ENCODE measurements around the gene RNH1. TPM values are rescaled to one million over a fixed set of nuclear protein-coding genes. Genes with fewer than 3 reads are reported as not detected.

Gene RNH1
- total RNA-seq, 1 experiment from 2014 or later = 345 TPM

DNA sequence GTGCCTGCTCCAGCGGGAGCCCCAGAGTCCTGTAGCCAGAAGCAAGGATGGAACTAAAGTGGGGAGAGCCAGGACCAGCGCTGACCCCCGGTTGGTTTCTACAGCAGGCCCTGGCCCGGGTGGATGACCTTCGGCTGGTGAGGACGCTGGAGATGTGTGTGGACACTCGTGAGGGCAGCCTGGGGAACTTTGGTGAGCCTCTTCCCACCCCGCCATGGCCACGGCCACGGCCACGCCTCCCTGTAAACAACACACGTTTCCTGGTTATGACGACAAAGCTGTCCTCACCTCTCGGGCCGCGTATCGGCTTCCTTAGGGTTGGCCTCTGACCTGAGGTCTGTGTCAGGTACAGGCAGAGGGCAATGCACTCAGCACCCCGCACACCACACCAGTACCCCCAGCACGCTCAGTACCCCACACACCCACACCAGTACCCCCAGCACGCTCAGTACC is 34.4 kb upstream of the RNH1 start:
- ATAC-seq (no peak), DNase-seq (ENCODE audit: low read depth, low spot score) (no peak)
- intact Hi-C loops (cut with micrococcal nuclease; ENCODE audit: unreplicated experiment) = no loop called here
- H3K36me3 ChIP-seq (ENCODE audit: control insufficient read depth, insufficient read depth, low read length) = no peaks in the 10 kb centered on the region
- no peaks in the 10 kb centered on the region for H3K9me3 ChIP-seq (ENCODE audit: control insufficient read depth, insufficient read depth, low read depth, low read length)
- H3K4me3 ChIP-seq (ENCODE audit: low read depth in 2 of 2, low read length in 2 of 2) = no peak overlapping the region
- ChIA-PET POLR2A (no interaction called here), CTCF (no interaction called here)
- BruUV-seq (replicated peaks) = no TSS peak
- in situ Hi-C loops (cut with HindIII; ENCODE audit: low pct_unique_long_range_greater_than_20kb, low sequenced_read_pairs) = no loop called here
- H3K27me3 ChIP-seq (ENCODE audit: control insufficient read depth, insufficient read depth, low read length) = no peaks in the 10 kb centered on the region
- TF ChIP-seq POLR2AphosphoS5 (IDR thresholded peaks at IDR 0.05; ENCODE audit: low read depth, low read length) (no peak), SIN3A (IDR thresholded peaks at IDR 0.05; ENCODE audit: borderline replicate concordance, insufficient read depth, low read depth, low read length) (no peak), TCF7L2 (IDR thresholded peaks at IDR 0.05; ENCODE audit: low read depth, low read length) (no peak)
- TF ChIP-seq, protein P1, sequence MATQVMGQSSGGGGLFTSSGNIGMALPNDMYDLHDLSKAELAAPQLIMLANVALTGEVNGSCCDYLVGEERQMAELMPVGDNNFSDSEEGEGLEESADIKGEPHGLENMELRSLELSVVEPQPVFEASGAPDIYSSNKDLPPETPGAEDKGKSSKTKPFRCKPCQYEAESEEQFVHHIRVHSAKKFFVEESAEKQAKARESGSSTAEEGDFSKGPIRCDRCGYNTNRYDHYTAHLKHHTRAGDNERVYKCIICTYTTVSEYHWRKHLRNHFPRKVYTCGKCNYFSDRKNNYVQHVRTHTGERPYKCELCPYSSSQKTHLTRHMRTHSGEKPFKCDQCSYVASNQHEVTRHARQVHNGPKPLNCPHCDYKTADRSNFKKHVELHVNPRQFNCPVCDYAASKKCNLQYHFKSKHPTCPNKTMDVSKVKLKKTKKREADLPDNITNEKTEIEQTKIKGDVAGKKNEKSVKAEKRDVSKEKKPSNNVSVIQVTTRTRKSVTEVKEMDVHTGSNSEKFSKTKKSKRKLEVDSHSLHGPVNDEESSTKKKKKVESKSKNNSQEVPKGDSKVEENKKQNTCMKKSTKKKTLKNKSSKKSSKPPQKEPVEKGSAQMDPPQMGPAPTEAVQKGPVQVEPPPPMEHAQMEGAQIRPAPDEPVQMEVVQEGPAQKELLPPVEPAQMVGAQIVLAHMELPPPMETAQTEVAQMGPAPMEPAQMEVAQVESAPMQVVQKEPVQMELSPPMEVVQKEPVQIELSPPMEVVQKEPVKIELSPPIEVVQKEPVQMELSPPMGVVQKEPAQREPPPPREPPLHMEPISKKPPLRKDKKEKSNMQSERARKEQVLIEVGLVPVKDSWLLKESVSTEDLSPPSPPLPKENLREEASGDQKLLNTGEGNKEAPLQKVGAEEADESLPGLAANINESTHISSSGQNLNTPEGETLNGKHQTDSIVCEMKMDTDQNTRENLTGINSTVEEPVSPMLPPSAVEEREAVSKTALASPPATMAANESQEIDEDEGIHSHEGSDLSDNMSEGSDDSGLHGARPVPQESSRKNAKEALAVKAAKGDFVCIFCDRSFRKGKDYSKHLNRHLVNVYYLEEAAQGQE (IDR thresholded peaks at IDR 0.05; ENCODE audit: insufficient read depth in 1 of 2, low read depth in 2 of 2, low read length in 1 of 2) = no peak
- TF ChIP-seq, protein P2, sequence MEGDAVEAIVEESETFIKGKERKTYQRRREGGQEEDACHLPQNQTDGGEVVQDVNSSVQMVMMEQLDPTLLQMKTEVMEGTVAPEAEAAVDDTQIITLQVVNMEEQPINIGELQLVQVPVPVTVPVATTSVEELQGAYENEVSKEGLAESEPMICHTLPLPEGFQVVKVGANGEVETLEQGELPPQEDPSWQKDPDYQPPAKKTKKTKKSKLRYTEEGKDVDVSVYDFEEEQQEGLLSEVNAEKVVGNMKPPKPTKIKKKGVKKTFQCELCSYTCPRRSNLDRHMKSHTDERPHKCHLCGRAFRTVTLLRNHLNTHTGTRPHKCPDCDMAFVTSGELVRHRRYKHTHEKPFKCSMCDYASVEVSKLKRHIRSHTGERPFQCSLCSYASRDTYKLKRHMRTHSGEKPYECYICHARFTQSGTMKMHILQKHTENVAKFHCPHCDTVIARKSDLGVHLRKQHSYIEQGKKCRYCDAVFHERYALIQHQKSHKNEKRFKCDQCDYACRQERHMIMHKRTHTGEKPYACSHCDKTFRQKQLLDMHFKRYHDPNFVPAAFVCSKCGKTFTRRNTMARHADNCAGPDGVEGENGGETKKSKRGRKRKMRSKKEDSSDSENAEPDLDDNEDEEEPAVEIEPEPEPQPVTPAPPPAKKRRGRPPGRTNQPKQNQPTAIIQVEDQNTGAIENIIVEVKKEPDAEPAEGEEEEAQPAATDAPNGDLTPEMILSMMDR (IDR thresholded peaks at IDR 0.05) = no peak
- peaks cover 15% of the 10 kb centered on the region for H3K4me1 ChIP-seq (ENCODE audit: control insufficient read depth, insufficient read depth, low read length)
- H3K27ac ChIP-seq (ENCODE audit: low read length) = no peak overlapping the region

DNA sequence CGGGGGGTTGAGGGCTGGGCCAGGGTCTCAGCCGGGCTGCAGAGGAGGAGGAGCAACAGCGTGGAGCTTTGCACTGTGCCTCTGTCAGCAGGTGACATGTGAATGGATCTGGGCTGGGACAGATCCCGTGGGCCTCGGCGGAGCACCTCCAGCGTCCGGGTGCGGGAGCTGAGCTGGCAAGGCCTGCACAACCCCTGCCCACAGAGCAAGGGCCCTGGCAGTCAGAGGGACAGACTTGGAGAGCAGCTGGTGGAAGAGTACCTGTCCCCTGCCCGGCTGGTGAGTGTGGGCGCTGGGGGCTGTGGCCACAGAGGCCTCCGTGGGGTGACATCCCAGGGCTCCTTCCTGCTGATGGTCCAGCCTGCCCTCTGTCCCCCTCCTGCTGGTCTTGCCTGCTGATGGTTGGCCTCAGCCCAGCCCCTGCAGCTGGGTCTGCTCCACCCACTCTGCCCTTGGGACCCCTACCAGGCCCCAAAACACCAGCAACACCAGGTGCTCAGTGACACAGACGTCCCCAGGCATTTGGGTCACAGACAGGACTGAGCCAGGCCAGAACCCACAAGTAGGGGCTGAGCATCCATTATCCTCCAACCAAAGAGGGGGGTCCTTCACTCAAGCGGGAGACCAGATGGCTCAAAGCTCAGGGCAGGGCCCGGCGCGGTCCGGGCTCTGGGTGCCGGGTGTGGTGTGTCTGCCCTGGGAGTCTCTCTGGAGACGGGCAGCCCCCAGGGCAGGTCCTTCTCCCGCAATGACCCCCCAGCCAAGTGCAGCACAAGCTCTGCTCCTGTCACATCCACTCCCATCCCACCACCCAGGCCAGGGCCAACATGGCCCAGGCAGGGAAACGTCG is 33.8 kb upstream of the RNH1 start:
- peaks cover 20% of the 10 kb centered on the region for H3K4me1 ChIP-seq (ENCODE audit: control insufficient read depth, insufficient read depth, low read length)
- CTCF ChIA-PET = interaction anchor here (0.6 kb wide), 1 partner anchor 10 kb away, joined by 3 read pairs; no protein-coding TSS in a partner anchor
- H3K27ac ChIP-seq (ENCODE audit: low read length) = no peak overlapping the region
- ATAC-seq (no peak), DNase-seq (ENCODE audit: low read depth, low spot score) (no peak)
- no peaks in the 10 kb centered on the region for H3K27me3 ChIP-seq (ENCODE audit: control insufficient read depth, insufficient read depth, low read length)
- H3K4me3 ChIP-seq (ENCODE audit: low read depth in 2 of 2, low read length in 2 of 2) = no peak overlapping the region
- in situ Hi-C loops (cut with HindIII; ENCODE audit: low pct_unique_long_range_greater_than_20kb, low sequenced_read_pairs) (no loop called here), intact Hi-C loops (cut with micrococcal nuclease; ENCODE audit: unreplicated experiment) (no loop called here)
- BruUV-seq (replicated peaks) = no TSS peak
- no peaks in the 10 kb centered on the region for H3K36me3 ChIP-seq (ENCODE audit: control insufficient read depth, insufficient read depth, low read length)
- H3K9me3 ChIP-seq (ENCODE audit: control insufficient read depth, insufficient read depth, low read depth, low read length) = no peaks in the 10 kb centered on the region
- TF ChIP-seq SIN3A (IDR thresholded peaks at IDR 0.05; ENCODE audit: borderline replicate concordance, insufficient read depth, low read depth, low read length) (no peak), POLR2AphosphoS5 (IDR thresholded peaks at IDR 0.05; ENCODE audit: low read depth, low read length) (no peak), TCF7L2 (IDR thresholded peaks at IDR 0.05; ENCODE audit: low read depth, low read length) (no peak)
- TF ChIP-seq, protein P1 (IDR thresholded peaks at IDR 0.05; ENCODE audit: insufficient read depth in 1 of 2, low read depth in 2 of 2, low read length in 1 of 2) = no peak
- TF ChIP-seq, protein P2 (IDR thresholded peaks at IDR 0.05) = no peak
- POLR2A ChIA-PET = no interaction called here

All from Panc1 (cell line).